HG03432 (cell line): Measurements from ENCODE around the gene COQ10A.
"Not testable (repeated sequence)": the region's sequence is repeated elsewhere in the genome, so short reads cannot be mapped to it uniquely, and the experiment has no call there.

Source experiments
- ATAC-seq: cut with Tn5 transposase; IDR thresholded peaks from one replicate; pipeline ENCODE4 v1.9.1; 2021; ENCODE audit warnings: mild to moderate bottlenecking, moderate library complexity; ENCODE audit not compliant: unreplicated experiment

Gene COQ10A

DNA sequence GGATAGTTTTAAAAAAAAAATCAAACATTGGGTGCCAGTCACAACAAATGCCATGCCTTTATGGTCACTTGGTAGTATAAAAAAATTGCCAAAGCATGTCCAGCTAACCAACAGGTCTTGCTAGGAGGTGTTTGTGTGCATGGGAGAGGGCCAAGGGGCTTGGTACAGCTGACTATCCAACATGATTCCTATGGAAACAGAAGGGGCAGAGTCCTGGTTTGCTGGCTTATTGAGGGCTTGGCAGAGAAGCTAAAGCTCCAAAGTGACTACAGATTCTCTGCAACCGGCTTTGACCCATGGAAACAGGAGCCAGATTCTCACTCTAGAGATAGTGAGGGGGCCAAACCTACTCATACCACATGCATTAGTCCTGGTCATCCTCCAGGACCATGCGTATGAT lies 5.7 kb downstream of the COQ10A start:
- not testable (repeated sequence) for ATAC-seq

DNA sequence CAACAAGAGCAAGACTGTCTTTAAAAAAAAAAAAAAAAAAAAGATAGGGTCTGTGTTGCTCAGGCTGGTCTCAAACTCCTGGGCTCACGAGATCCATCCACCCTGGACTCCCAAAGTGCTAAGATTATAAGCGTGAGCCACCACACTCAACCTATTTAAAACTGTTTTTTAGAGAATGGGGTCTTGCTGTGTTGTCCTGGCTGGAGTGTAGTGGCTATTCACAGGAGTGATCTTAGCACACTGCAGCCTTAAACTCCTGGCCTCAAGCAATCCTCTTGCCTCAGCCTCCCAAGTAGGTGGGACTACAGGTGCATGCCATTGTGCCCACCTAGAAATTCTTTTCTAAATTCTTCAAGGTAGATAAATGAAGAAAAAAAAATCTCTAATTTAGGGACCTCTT lies 7.6 kb downstream of the COQ10A start:
- ATAC-seq, result no peak

DNA sequence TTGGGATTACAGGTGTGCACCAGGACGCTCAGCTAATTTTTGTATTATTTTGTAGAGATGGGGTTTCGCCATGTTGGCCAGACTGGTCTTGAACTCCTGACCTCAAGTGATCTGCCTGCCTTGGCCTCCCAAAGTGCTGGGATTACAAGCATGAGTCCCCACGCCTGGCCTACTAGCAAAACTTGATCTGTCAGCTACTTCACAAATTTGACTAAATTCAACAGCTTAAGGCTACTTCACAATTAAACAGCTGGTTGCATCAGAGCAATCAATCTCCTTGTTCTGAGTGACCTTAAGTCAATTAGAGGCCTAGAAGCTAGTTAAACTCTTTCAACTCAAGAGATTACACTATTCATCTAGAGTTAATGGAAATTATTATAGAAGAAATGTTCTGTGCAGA lies 12.2 kb downstream of the COQ10A start:
- no peak for ATAC-seq

DNA sequence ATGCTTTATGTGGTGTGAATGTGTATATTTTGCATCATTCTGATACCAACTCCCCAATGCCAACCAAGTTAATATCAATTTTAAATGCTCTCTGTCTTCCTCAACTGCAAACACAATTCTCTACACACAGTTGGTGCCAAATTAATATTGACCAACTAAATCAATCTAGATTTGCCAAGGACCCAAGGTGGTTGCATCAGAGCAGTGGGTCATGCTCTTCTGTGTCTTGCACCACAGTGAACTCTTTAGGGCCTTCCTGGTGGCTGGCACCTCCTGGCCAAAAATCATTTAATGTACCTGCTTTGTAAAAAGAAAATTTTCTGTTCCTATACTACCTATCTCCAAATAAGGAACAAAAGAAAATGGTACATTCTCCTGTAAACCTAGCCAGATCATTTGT lies 14.1 kb downstream of the COQ10A start:
- no peak for ATAC-seq

DNA sequence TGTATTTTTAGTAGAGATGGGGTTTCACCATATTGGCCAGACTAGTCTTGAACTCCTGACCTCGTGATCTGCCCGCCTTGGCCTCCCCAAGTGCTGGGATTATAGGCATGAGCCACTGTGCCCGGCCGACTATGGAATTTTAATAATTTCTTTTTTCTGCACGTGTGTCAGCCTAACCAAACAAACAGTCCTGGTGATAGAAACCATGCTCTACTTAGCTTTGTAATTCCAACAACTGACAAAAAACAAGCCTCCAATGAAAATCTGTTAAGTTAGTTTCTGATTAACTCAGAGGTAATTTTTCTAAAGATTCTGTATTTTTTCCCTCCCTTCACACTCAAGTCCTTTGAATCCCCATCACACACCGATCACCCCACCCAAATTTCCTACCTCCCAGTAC lies 15.3 kb downstream of the COQ10A start:
- no peak for ATAC-seq

DNA sequence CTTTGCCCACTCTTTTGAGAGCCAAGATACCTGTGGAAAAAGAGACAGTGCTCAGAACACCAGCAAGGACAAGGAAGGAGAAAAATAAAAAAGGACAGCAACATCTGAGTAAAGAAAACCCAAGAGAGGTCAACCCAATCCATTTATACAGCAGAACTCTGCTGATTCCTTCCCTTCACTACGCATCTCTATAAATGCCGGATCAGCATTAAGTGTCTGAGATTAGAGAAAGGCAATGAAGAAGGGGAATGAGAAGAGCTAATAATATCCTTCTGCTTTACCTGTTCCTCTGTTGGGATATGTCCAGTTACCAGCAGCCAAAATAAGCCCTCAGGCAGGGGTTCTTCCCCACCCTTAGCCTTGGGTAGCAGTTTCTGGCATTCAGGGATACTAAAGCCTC lies 15.8 kb downstream of the COQ10A start:
- ATAC-seq, result no peak

DNA sequence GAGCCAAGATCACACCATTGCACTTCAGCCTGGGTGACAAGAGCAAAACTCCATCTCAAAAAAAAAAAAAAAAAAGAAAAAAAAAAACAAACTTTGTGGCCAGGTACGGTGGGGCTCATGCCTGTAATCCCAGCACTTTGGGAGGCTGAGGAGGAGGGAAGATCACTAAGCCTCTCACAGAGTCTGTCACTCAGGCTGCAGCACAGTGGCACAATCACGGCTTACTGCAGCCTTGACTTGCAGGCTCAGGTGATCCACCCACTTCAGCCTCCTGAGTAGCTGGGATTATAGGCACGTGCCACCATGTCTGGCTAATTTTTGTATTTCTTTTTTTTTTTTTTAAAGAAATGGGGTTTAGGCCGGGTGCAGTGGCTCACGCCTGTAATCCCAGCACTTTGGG lies 17.5 kb downstream of the COQ10A start:
- ATAC-seq, result not testable (repeated sequence)

DNA sequence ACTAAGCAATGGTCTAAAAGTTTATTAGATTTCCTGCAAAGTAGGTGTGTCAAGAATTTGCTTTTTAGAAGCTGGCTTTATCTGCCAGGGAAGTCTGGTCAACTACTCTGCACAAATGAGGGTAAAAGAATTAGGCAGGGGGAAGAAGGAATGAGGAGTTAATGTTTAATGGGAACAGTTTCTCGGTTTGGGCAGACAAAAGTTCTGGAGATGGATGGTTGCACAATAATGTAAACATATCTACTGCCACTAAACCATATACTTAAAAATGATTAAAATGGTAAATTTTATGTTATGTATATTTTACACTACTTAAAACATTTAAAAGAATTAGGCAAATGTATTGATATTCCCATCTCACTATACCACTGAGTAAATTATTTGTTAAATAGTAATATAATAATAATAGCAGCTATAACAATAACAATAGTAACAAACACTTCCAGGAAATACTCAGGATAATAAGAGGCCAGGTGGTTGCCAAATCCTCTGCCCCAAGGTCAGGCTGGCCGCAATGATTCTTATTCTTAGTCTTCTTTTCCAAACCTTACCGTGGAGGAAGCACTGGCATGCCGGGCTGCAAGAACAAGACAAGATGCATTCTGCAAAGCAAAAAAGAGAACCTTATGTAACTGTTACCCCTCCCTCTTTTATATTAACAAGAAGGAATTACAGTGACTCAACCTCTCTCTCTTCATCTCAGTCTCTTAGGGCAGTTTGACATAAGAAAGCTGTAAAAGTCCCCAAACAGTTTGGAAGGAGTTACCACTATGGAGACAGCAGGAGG lies 19.5 kb downstream of the COQ10A start:
- no peak for ATAC-seq

DNA sequence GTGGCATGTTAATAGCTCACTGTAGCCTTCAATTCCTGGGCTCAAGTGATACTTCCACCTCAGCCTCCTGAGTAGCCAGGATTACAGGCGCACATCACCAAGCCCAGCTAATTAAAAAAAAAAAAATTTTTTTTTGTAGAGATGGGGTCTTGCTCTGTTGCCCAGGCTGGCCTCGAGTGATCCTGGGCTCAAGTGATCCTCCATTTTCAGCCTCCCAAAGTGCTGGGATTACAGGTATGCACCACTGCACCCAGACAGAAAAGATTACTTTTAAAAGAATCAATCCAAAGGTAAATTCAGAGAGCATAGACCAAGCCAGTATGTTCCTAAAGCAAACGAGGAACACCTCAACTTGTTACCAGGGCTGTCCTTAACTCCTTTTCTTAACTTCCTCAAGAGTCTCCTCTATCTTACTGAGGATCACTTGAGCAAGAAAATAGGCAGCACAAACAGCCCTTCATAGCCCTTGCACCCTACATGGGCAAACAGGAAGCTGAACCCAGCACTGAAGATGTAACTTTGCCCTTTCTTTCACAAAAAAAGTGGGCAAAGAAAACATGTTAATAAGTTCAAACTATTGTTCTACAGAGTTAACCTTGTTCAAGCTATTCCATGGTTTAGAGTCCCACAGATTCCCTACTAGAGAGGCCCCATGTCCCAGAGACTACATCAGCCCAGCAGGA lies 22.1 kb downstream of the COQ10A start:
- no peak for ATAC-seq

DNA sequence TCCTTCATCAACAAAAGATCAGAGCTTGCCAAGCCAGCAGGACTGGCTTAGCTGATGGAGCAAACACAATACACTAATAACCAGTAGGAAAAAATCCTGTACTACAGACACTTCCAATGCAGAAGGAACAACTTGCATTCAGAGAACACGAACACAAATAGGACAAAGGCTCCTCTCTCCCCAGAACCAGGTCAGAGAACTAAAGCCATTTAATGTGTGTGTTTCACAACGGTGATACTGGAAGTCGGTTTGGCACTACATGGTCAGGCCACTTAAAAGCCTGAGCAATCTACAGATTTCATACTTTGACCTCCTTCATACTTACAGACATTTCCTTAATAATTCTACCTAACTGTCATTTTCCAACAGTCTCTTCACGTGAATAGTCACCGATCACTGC lies 27.1 kb downstream of the COQ10A start:
- no peak for ATAC-seq

DNA sequence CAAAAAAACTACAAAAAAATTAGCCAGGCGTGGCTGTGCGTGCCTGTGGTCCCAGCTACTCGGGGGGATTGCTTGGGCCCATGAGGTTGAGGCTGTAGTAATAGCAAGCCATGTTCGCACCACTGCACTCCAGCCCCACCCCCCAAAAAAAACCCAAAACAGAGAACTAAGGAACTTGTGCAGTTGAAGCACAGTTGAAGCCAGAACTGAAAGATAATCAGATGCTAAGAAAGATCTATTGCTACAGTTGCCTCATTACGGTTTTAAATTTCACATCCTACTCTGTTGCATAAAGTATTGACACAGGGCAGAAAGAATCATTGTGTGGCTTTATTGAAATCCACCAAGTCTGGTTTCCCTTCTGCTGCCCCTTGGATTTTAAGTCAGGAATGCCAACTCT lies 29.6 kb downstream of the COQ10A start:
- ATAC-seq, result no peak

DNA sequence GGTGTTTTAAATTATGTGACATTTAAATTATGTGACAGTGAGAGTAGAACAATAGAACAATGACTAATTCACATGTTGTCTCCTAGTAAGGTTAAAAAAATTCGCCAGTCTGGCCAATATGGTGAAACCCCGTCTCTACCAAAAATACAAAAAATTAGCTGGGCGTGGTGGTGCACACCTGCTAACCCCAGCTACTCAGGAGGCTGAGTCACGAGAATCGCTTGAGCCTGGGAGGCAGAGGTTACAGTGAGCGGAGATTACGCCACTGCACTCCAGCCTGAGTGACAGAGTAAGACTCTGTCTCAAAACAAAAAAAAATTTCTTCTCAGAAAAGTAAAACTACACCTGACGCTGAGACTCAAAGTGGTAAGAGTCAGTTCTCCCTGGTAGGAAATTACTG lies 30.7 kb downstream of the COQ10A start:
- ATAC-seq, result no peak

DNA sequence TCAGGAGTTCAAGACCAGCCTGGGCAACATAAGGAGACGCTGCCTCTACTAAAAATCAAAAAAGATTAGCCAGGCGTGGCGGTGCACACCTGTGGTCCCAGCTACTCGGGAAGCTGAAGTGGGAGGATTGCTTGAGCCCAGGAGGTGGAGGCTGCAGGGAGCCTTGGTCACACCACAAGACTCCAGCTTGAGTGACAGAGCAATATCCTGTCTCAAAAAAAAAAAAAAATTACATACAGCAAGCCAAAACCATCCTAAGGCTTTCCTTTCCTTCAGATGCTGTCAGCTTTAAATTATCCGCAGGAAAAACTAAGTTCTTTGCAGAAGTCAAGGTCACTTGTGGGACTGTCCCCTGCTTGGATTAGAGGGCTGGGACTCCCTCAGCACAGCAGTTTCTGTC lies 32.1 kb downstream of the COQ10A start:
- no peak for ATAC-seq

DNA sequence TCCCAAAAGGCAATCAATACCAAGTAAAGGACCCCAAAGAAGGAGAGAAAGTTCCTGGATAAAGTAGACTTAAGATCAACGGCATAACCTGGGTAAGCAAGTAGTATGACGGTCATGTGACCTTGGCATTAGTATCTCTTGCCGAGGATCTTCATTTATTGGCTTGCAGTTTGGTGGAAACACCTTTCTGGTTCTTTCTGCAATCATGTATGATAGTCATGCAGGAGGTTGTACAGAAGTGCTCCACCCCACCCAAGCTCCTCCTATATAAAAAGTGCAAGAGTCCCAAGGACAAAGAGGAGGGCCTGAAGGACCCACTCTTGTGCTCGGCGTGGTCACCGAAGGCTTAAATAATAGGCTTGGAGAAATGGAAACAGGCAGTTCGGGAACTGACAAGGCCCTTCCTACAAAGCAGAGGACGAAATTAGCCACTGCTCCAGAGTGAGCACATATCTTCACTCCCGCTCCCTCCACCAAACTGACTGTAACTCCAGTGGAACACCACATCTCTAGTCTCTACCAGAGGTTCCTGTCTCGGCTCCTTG lies 32.6 kb downstream of the COQ10A start:
- ATAC-seq, result no peak

DNA sequence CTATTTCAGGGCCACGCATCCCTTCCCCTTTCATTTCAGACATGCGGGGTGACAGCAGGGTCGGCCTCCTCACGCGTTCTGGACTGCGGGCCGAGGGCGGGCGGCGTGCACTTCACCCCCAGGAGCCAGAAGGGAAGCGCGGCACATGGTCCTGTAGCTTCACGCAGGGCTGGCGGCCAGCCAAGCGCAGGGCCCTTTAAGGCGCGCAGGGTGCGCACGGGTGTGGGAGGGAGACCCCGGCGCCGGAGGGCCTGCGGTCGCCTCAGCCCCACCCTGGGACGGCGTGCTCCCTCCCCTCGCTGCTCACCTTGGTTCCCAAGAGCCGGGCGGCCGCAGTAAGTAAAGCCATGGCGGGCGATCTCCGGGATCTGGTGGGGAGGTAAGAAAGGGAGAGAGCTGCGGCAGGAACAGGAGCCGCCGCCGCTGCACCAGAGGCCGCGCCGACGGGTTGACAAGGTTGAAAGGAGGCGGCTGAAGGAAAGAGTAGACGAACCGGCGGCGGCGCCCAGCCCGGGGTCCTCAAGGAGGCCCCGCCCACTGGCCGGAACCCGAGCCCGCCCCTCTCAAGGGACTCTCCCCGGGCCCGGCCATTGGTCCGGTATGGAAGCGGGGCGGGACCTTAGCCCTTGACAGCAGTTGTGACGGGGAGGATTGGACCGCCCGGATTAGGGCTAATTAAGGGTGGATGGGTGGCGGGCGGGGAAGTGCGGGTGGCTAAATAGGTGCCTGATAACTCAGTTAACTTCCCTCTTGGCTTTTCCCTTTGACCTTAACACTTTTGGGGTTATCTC lies 33.3 kb downstream of the COQ10A start, which contains the start of gene CS:
Gene CS, minus strand, starts transcription at position 478 of the 791 bp plus-strand sequence. Its CDS starts 129 bp downstream, at position 349.
- peak; percentile 93 for ATAC-seq

DNA sequence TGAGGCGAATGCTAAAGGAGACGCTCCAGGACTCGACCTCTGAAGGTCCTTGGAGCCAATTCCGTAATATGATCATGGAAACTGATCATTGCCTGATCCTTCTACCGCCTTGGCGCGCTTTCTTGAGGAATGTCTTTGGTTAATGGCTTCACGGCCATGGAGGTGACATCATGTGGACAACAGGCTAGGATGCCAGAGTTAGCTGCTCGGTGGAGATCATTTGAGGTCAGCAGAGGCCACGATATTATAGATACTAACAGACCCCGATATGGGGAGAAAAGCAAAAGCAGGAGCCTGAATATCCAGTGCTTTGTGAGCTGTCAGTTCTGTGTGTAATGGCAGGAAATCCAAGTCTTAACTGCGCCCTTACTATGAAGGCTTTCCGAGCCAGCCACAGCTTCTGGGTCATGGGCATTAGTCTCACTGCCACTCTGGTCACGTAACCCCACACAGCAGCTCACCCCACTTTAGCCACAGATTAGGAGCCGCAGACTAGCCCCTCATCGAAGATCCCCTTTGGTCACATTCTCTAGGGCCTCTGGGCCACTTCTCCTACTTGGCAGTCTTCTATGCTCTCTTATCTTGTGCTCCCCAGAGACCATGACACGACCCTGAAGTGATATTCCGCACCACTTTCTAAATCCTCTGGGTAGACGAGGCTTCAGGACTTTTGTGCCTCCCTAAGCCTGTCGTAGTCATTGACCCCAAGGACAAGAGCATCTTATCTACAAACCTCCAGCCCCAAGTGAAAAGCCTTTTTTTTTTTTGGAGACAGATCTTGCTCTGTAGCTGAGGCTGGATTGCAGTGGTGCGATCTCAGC lies 34.1 kb downstream of the COQ10A start:
- ATAC-seq, result no peak

DNA sequence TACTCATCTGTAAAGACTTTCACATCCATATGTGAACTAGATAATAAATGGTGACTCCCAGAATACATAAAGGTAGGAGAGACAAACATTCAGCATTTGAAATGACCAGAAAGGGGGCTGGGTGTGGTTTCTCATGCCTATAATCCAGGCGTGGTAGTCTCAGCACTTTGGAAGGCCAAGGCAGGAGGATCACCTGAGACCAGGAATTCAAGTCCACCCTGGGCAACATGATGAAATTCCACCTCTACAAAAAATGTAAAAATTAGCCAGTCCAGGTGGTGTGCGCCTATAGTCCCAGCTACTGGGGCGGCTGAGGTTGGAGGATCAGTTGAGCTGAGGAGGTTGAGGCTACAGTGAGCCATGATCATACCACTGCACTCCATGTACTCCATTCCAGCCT lies 37.5 kb downstream of the COQ10A start:
- no peak for ATAC-seq

DNA sequence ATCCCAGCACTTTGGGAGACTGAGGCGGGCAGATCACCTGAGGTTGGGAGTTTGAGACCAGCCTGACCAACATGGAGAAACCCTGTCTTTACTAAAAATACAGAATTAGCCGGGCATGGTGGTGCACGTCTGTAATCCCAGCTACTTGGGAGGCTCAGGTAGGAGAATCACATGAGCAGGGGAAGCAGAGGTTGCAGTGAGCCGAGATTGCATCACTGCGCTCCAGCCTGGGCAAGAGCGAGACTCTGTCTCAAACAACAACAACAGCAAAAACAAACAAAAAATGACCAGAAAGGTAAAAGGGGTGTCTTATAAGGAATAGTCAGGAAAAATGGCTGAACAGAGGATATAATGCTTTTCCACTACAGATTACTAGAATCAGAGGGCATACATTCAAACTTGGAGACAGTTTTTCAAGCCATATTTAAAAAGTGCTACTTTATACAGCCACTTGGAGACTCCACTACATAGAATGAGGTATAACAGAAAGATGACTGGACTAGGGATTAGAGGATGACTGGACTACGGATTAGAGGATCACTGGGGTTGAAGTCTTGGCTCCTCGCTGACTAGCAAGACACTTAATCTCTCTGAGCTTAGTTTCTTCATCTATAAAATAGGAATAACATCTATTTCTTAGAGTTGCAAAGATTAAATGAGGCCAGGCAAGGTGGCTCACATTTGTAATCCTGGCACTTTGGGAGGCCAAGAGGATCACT lies 38.3 kb downstream of the COQ10A start:
- ATAC-seq, result no peak

DNA sequence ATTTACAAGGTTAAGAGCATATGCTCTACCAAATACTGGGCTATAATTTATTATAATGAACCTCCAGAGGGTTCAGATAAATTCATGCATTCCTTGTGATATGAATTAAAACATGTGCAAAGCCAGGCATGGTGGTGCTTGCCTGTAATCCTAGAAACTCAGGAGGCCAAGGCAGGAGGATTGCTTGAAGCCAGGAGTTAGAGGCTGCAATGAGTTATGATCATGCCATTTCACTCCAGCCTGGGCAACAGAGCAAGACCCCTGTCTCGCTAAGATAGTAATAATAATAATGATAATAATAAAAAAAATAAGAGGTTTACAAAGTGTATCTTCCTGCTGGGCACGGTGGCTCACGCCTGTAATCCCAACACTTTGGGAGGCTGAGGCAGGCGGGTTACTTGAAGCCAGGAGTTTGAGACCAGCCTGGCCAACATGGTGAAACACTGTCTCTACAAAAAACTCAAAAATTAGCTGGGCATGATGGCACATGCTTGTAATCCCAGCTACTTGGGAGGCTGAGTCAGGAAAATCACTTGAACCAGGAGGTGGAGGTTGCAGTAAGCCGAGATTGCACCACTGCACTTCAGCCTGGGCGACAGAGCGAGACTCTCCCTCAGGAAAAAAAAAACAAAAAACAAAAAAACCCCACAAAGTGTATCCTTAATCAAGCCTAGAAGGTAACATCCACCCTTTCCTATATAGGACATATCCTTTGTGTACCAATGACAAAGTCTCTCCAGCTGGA lies 40.7 kb downstream of the COQ10A start:
- ATAC-seq, result no peak
